Activated CD4-positive, alpha-beta T cell treated with anti-CD3 and anti-CD28 coated beads, Interleukin-2, Interleukin-6, amounts not matched to agents 100 ng/mL and 50 ng/mL, durations not matched to agents 16 hours and 8 hours (primary cell): ENCODE results near the gene HENMT1.
"Not testable (repeated sequence)": the region's sequence is repeated elsewhere in the genome, so short reads cannot be mapped to it uniquely, and the experiment has no call there.

ENCODE experiments used
- DNase-seq: peaks from one replicate; pipeline ENCODE4 v3.0.0-alpha.2; 2020

HENMT1 gene

GRCh38 chr1:108661030-108661609 is at the start of gene HENMT1:
HENMT1 (minus strand) TSS chr1:108661093; CDS start chr1:108659884, 1,209 bp downstream.
- DNase-seq = peak; percentile 79

DNA sequence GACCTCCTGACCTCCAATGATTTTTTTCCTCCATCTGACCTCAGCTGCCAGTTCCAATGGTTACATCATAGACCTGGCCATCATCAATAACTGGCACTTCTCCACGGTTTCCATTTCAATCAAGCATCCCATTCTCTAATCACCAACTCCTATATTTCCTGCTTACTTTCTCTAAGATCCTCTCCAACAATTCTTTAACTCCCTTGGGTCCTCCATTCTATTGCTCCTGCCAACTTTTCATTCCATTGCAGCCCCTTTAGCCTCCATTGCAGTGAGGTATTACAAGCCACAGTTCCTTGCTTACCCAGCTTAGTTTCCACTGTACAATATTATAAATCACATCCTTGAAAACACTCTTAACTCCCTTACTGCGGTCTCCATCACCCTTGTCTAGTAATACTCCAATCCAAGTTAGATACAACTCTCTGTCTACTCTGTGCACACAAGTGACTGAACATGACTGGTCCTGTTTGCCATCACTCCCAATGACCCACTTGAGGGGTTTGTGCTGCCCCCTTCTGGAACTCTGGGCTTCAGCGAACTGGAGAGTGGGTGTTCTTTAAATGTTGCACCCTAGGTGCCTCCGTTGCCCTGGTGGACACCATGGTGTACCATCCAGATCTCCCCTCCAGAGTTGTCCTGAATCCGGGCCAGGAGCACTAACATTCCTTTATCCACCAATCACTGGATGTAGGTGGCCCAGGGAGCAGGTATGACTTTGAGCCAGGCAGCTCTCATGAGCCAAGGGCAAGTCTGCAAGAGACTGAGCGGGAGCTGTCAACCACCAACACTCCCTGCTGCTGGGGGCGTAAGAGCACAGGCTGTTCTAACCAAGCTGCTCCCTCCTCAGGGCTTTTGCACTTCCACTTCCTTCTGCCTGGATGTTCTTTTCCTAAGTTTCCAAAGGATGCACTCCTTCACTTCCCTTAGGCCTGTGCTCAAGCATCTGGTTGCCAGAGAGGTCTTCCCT is 48.1 kb upstream of the HENMT1 start:
- DNase-seq = peak; percentile 60

GRCh38 chr1:108706643-108707042 is 45.8 kb upstream of the HENMT1 start:
- DNase-seq = no peak

GRCh38 chr1:108704496-108704895 is 43.6 kb upstream of the HENMT1 start:
- DNase-seq = no peak

GRCh38 chr1:108703939-108704338 is 43.0 kb upstream of the HENMT1 start:
- peak; percentile 80 for DNase-seq

DNA sequence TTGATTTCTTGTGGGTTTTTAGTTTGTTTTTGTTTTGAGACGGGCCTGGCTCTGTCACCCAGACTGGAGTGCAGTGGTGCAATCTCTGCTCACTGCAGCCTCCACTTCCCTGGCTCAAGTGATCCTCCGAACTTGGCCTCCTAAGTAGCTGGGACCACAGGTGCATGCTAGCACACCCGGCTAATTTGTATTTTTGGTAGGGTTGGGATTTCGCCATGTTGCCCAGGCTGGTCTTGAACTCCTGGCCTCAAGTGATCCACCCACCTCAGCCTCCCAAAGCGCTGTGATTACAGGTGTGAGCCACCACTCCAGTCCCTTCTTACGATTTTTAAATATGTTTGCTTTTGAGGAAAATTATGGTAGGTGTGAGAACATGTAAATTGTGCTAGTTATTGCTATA is 41.2 kb upstream of the HENMT1 start:
- DNase-seq = not testable (repeated sequence)

DNA sequence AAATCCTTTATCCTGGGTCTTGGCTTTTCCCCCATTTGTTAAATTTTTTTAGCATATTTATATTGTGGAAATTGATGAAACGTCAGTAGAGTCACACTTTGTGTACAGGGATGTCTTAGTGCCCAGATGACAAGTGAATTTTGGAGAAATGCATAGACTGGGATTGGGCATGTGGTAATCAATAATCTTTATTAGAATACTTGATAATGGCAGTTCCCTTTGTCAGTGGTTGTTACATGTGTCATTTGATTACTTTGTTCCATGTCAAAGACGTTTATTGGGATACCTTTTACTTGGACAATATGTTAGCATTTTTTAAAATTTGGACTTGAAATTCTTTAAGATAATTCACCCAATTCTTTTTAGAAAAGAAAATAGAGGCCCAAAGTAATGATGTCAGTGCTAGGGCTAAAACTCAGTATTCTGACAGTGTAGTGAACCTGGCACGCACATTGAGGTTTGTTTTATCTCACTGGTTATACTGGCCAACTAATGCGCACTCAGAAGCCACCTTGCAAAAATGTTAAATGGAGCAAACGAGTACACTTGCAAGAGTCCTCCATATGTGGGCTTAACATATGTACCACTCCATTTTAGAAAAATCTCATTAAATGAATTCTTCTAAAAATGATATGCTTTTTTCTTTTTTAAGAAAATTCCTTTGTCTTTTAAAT is 40.4 kb upstream of the HENMT1 start:
- DNase-seq = no peak

DNA sequence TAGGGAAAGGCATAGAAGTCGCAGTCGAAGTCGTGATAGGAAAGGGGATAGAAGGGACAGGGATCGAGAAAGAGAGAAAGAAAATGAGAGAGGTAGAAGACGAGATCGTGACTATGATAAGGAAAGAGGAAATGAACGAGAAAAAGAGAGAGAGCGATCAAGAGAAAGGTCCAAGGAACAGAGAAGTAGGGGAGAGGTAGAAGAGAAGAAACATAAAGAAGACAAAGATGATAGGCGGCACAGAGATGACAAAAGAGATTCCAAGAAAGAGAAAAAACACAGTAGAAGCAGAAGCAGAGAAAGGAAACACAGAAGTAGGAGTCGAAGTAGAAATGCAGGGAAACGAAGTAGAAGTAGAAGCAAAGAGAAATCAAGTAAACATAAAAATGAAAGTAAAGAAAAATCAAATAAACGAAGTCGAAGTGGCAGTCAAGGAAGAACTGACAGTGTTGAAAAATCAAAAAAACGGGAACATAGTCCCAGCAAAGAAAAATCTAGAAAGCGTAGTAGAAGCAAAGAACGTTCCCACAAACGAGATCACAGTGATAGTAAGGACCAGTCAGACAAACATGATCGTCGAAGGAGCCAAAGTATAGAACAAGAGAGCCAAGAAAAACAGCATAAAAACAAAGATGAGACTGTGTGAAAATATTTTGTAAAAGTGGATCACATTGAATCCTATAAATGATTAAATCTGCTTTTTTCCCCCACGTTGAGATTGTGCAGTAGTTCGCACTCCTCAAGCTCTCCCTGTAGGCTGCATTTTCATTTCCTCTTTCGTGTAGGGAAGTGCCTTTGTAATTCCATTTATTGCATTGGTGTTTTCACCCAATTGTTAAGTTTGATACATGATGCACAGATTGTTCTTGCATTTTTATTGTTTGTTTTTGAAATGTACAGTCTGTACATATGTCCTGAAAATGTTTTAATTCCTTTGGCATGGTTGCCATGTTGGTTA is 38.8 kb upstream of the HENMT1 start:
- DNase-seq = no peak

DNA sequence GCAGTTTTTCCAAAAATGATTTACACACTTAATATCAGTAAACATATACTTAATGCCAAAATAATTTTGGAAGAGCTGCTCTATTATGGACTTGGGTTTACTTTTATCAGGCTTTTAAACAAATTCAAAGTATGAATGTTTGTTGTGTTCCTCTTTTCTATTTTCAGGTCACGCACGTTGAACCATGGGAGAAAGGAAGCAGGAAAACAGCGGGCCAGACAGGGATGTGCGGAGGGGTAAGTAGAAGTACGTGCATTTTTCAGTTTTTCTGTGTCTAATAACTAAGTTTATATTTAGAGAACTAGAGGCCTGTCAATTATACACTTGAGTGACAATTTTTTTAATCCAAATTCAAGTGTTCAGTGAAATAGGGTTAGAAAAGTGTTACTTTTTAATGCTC is 34.6 kb upstream of the HENMT1 start:
- no peak for DNase-seq

GRCh38 chr1:108692724-108693655 is 32.1 kb upstream of the HENMT1 start:
- DNase-seq = peak; percentile 73

DNA sequence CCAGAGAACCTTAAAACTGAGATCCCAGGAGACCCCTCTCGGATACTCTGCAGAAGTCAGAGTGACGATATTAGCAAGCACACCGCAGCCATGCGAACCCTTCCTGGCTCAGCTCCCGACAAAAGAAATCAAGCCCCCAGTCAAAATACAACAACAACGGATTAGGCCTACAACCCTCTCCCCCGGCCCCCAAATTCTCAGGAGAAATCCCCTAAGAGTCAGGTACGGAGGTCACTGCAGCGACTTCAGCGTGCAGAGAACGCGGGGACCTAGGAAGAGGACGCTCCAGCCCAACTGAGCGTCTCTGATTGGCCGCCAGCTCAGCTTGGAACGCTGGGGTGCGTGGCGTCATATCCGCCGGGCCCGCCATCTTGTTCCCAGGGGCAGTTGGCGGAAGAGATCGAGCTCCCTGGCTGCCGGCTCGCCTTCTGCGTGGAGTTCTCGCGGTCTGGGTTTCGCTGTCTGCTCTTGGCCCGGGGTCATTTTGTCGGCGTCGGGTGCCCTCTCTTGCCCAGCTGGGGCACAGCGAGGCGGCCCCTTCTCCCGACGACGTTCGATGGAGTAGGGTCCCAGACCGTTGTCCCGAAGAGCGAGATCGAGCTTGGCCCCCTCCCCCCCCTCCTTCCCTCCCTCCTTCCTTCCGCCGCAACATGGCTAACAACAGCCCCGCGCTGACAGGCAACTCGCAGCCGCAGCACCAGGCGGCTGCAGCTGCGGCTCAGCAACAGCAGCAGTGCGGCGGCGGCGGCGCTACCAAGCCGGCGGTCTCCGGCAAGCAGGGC is 31.2 kb upstream of the HENMT1 start, which contains the start of gene PRPF38B:
TSS of gene PRPF38B (plus strand) at position 369 of the 782 bp plus-strand sequence. CDS start at position 651, 282 bp downstream.
- DNase-seq = peak; percentile 96

DNA sequence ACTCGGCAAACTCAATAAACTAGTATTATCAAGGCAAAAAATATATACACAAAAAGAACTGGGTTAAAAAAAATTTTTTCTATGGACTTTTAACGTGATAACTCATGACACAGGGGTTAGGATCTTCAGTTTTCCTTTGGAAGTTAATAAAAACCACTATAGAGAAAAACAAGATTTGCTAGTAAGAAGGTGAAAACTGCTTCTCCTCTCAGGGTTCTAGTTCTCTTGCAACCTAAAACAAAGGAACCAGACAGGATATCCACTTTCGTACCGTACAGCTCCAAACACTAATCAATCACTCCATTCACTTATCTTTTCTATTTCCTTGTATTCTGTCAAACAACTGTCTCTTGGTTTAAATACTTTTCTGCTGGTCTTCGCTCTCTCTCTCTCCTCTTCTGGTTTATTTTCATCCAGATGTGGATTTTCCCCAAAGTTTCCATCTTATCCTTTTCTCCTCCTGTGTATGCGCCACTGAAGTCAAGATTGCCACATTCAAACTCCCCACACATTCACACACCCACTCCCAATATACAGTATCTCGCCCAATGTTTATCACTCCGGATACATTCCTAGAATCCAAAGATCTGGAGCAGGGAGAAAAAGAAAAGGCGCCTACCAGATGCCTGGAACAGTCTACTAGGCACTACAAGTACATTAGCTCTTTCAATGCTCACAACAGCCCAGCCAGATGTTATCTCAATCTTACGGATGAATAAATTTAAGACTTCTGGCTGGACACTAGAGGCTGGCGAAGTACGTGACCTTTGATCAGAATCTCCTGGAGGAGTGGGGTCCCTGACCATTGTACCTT is 30.4 kb upstream of the HENMT1 start:
- no peak for DNase-seq

DNA sequence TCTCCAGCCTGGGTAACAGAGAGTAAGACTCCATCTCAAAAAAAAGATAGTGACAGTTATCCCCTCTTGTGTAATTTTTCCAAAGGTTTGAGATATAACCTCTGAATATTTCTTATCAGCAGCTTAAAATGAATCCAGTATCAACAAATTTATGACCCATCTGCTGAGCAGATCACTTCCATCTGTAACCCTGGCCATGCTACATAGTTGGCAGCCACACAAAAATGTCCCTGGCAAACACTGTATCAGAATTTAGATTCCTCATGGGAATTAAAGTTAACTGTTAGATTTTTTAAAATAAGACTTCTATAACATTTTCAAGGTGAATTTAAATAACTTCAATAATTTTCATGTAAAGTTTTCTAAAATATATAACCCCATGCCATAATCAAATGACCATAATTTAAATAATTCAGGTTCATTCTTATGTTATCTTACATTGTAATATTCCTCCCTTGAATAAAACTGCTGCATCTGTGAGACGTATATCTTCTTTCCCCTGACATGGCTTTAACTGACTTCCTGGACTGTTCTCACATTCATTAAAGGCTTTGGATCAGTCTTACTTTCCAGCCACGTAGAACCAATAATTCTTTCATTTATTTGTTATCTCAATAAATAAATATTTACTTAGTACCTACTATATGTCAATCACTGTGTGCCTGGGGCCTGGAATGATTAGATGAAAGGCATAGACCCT is 25.9 kb upstream of the HENMT1 start:
- no peak for DNase-seq

GRCh38 chr1:108685529-108685928 is 24.6 kb upstream of the HENMT1 start:
- no peak for DNase-seq

DNA sequence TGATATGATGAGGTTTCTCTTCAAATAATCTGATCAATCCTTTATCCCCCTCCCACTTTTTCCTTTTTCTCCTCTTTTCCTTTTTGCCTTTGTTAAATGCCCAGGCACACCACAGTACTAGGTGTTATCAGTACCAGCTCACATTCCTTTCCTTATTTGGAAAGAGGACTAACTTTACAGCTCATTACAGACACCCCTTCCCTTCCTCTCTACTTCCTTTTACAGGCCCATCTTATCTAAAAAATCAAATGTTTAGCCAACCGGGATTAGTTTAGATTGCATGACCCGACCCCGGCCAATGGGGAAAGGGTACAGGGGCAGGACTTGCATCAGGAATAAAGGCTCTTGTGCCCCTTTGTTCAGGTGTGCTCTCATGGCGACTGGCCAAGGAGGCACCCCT is 20.8 kb upstream of the HENMT1 start:
- DNase-seq = not testable (repeated sequence)

DNA sequence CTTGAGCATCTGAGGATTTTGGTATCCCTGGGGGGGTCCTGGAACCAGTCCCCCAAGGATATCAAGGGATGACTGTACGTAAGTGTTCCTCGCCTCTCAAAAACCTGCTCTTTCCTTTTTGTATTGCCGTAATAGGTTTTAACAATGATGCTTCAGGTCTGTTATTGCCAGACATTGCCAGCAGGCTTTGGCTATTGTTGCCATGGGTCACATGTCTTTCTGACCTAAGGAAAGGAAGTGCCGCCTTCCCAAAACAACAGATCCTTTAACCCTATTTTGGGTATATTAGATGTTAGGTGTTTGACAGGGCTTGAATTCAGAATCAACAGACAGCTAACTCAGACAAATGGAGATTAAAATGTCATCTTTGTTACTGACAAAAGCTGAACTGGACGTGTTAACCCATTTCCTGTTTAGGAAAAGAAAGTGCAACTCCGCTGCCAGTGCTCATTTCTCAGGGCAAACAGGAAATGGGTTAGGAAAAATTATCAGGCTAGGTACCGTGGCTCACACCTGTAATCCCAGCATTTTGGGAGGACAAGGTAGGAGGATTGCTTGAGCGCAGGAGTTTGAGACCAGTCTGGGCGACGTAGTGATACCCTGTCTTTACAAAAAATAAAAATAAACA is 18.8 kb upstream of the HENMT1 start:
- DNase-seq = no peak

- DNase-seq = no peak
Measured at GRCh38 chr1:108678706-108679105, 17.8 kb upstream of the HENMT1 start.

DNA sequence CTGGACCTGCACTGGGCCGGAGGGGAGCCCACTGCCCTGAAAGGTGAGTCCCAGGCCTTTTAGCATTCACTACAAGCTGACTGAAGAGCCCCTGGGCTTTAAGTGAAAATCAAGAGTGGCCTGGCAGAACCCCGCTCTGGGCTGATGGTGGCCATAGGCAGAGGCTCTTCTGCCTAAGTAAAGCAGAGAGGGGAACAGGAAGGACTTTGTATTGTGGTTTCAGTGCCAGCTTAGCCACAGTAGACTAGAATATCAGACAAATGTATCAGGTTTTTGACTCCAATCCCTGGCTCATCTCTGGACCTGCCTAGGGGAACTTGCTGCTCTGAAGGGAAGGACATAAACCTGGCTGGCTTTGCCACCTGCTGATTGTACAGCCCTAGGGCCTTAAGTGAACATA is 10.2 kb upstream of the HENMT1 start:
- DNase-seq = no peak
